ENCODE measurements around the gene LRCH1.

The LRCH1 gene

GRCh38 chr13:46582190-46582589 is 29.2 kb downstream of the LRCH1 start:
- TF ChIP-seq CTCF (IDR thresholded peaks at IDR 0.05; ENCODE audit: control insufficient read depth, extremely low read depth, insufficient read depth): no peak
- H3K4me3 ChIP-seq (ENCODE audit: low read depth, low read length): no peak overlapping the region
- DNase-seq (ENCODE audit: low read depth): no peak

GRCh38 chr13:46586751-46587514 is 34.0 kb downstream of the LRCH1 start:
- no peak for TF ChIP-seq CTCF (IDR thresholded peaks at IDR 0.05; ENCODE audit: control insufficient read depth, extremely low read depth, insufficient read depth)
- no peak for DNase-seq (ENCODE audit: low read depth)

GRCh38 chr13:46587807-46588418 is 34.9 kb downstream of the LRCH1 start:
- no peak overlapping the region for H3K4me3 ChIP-seq (ENCODE audit: low read depth, low read length)
- DNase-seq (ENCODE audit: low read depth): no peak
- no peak for TF ChIP-seq CTCF (IDR thresholded peaks at IDR 0.05; ENCODE audit: control insufficient read depth, extremely low read depth, insufficient read depth)

More at GRCh38 chr13:46586751-46587514, 34.0 kb downstream of the LRCH1 start:
- no peak overlapping the region for H3K4me3 ChIP-seq (ENCODE audit: low read depth, low read length)

GRCh38 chr13:46592385-46592784 is 39.4 kb downstream of the LRCH1 start:
- no peak overlapping the region for H3K4me3 ChIP-seq (ENCODE audit: low read depth, low read length)
- no peak for TF ChIP-seq CTCF (IDR thresholded peaks at IDR 0.05; ENCODE audit: control insufficient read depth, extremely low read depth, insufficient read depth)
- no peak for DNase-seq (ENCODE audit: low read depth)

- no peak overlapping the region for H3K4me3 ChIP-seq (ENCODE audit: low read depth, low read length)
- TF ChIP-seq CTCF (IDR thresholded peaks at IDR 0.05; ENCODE audit: control insufficient read depth, extremely low read depth, insufficient read depth): no peak
- no peak for DNase-seq (ENCODE audit: low read depth)
Measured at GRCh38 chr13:46593398-46593797, 40.4 kb downstream of the LRCH1 start.

DNA sequence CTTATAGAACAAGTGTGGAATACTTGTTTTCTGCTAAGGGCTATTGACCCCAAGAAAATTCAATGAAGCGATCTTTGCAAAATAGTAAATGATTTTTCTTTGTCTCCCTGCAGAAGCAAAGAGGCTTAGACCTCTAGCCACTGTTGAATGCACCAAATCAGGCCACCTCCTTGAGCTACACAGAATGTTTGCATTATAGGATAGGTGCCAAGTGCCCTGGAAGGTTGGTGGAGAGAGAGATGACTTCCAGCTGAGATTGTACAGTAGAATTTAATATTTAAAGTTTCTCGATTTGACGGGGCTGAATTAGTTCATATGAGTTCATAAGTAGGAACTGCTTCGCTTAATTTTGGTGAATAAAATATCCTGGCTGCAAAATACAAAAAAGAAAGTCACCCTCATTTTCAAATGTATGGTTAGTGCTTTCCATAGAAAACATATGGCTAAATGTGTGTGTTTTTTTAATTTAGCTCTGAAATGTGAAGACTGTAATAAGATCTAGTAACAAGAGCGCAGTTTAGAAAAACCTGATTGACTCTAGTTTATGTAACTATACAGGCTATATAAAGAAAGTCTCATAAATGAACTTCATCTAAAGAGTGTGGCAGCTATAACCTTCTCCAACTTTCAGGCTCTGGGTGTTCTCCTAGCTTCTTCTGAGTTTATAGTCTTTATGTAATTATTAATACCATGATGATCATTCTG is 41.6 kb downstream of the LRCH1 start:
- TF ChIP-seq CTCF (IDR thresholded peaks at IDR 0.05; ENCODE audit: control insufficient read depth, extremely low read depth, insufficient read depth): no peak
- H3K4me3 ChIP-seq (ENCODE audit: low read depth, low read length): no peak overlapping the region
- no peak for DNase-seq (ENCODE audit: low read depth)

Data from LNCaP clone FGC (cell line).